H1 (cell line): ENCODE data around the gene UBE2D4. TPM values are rescaled to one million over a fixed set of nuclear protein-coding genes. Genes with fewer than 3 reads are reported as not detected.
"Not testable (repeated sequence)": the region's sequence is repeated elsewhere in the genome, so short reads cannot be mapped to it uniquely, and the experiment has no call there.

Experiments used
- CTCF ChIA-PET: fragments of 300-600 bp; sonication (Branson Sonifier 250); formaldehyde crosslinking; loops from one replicate; lab custom pipeline; 2021; ENCODE audit not compliant: partially characterized antibody; lab: Charles Lee
- POLR2A ChIA-PET: fragments of 300-600 bp; sonication (Branson Sonifier 250); formaldehyde crosslinking; loops from one replicate; lab custom pipeline; 2021; ENCODE audit warnings: inconsistent platforms; ENCODE audit not compliant: partially characterized antibody; lab: Charles Lee
- DNase-seq, 2 experiments: peaks; one replicate each; pipeline versions ENCODE4 v3.0.0 to v3.0.0-alpha.2; 2010 to 2022; ENCODE audit warnings: low spot score in 2 of 2, low read depth in 1 of 2, mixed read lengths in 1 of 2
- FAIRE-seq: peaks from 2 replicates; lab custom pipeline; 2011; peaks lifted over from hg19 to GRCh38; lab: Jason Lieb, UNC
- H2AFZ ChIP-seq: 2 replicates; pipeline ENCODE4 v1.8.1; 2012; ENCODE audit warnings: low read length, inconsistent platforms
- H2AK5ac ChIP-seq: 2 replicates; pipeline ENCODE4 v1.6.1; 2013; ENCODE audit warnings: low read depth, low read length
- H2BK120ac ChIP-seq: replicated peaks from 2 replicates; pipeline ENCODE3; 2013; ENCODE audit warnings: low read depth, low read length, inconsistent platforms
- H2BK12ac ChIP-seq: 2 replicates; pipeline ENCODE4 v1.6.1; 2013; ENCODE audit warnings: low read depth, low read length
- H2BK15ac ChIP-seq: 2 replicates; pipeline ENCODE4 v1.6.1; 2013; ENCODE audit warnings: low read length
- H2BK20ac ChIP-seq: 2 replicates; pipeline ENCODE4 v1.6.1; 2013; ENCODE audit warnings: low read length
- H2BK5ac ChIP-seq: 2 replicates; pipeline ENCODE4 v1.6.1; 2013; ENCODE audit warnings: low read depth, low read length
- H3K14ac ChIP-seq: 2 replicates; pipeline ENCODE4 v1.6.1; 2013; ENCODE audit warnings: inconsistent platforms; ENCODE audit not compliant: insufficient read length
- H3K18ac ChIP-seq: 2 replicates; pipeline ENCODE4 v1.6.1; 2013; ENCODE audit warnings: low read length; ENCODE audit errors: extremely low read depth
- H3K23ac ChIP-seq: 2 replicates; pipeline ENCODE4 v1.6.1; 2013; ENCODE audit warnings: inconsistent platforms; ENCODE audit not compliant: insufficient read length
- H3K23me2 ChIP-seq: 2 replicates; pipeline ENCODE4 v1.6.1; 2013; ENCODE audit warnings: low read depth, low read length
- H3K27ac ChIP-seq: 2 replicates; pipeline ENCODE4 v1.6.1; 2011; ENCODE audit warnings: low read depth, low read length, inconsistent platforms
- H3K27me3 ChIP-seq, 4 experiments: replicated peaks in 1 of 4; 1 replicate in 1 of 4; 2 replicates in 3 of 4; pipeline versions ENCODE4 v1.6.1 to v1.8.1; 2011 to 2013; ENCODE audit warnings: low read length in 3 of 4, mild to moderate bottlenecking in 3 of 4, inconsistent platforms in 2 of 4, mixed read lengths in 2 of 4, moderate library complexity in 1 of 4; ENCODE audit not compliant: control insufficient read depth in 3 of 4, insufficient read depth in 3 of 4; ENCODE audit errors: extremely low read depth in 1 of 4
- H3K36me3 ChIP-seq, 4 experiments: 2 replicates each; pipeline versions ENCODE4 v1.6.1 to v1.8.1; 2011 to 2013; ENCODE audit warnings: mild to moderate bottlenecking in 4 of 4, low read length in 3 of 4, moderate library complexity in 2 of 4, control low read depth in 1 of 4, inconsistent platforms in 1 of 4; ENCODE audit not compliant: insufficient read depth in 4 of 4, control insufficient read depth in 2 of 4
- H3K4ac ChIP-seq: replicated peaks from 2 replicates; pipeline ENCODE3; 2013; ENCODE audit warnings: low read length, low read depth, mixed read lengths, inconsistent platforms; ENCODE audit not compliant: insufficient read length
- H3K4me1 ChIP-seq, 4 experiments: replicated peaks in 1 of 4; 1 replicate in 1 of 4; 2 replicates in 3 of 4; pipeline versions ENCODE4 v1.6.1 to v1.8.1; 2011 to 2013; ENCODE audit warnings: low read length in 3 of 4, inconsistent platforms in 2 of 4, mixed read lengths in 1 of 4; ENCODE audit not compliant: insufficient read depth in 4 of 4, control insufficient read depth in 3 of 4
- H3K4me2 ChIP-seq, 2 experiments: 2 replicates each; pipeline versions ENCODE4 v1.6.1 to v1.8.1; 2011 to 2013; ENCODE audit warnings: low read depth in 2 of 2, low read length in 2 of 2, control low read depth in 1 of 2, inconsistent platforms in 1 of 2, mild to moderate bottlenecking in 1 of 2; ENCODE audit not compliant: insufficient read depth in 1 of 2
- H3K4me3 ChIP-seq, 4 experiments: fragments of 200-600, 300-600 bp in 1 of 4; sonication (generic), shearing (Covaris generic), sonication (Bioruptor Twin) in 1 of 4; 2 replicates each; pipeline versions ENCODE4 v1.5.1 to v1.8.1; 2011 to 2016; ENCODE audit warnings: low read length in 4 of 4, low read depth in 3 of 4, control low read depth in 2 of 4, inconsistent platforms in 2 of 4, mild to moderate bottlenecking in 2 of 4, mixed read lengths in 1 of 4, moderate library complexity in 1 of 4; ENCODE audit not compliant: insufficient read depth in 2 of 4; ENCODE audit errors: extremely low read depth in 1 of 4
- H3K56ac ChIP-seq: replicated peaks from 2 replicates; pipeline ENCODE3; 2013; ENCODE audit warnings: low read depth, mild to moderate bottlenecking, mixed read lengths, low read length, inconsistent platforms; ENCODE audit not compliant: insufficient read length
- H3K79me1 ChIP-seq: 2 replicates; pipeline ENCODE4 v1.6.1; 2013; ENCODE audit warnings: low read depth, low read length, control low read depth
- H3K79me2 ChIP-seq, 2 experiments: 2 replicates each; pipeline versions ENCODE4 v1.6.1 to v1.8.1; 2012 to 2013; ENCODE audit warnings: low read length in 2 of 2, mild to moderate bottlenecking in 2 of 2, inconsistent platforms in 1 of 2; ENCODE audit not compliant: insufficient read depth in 2 of 2, control insufficient read depth in 1 of 2
- H3K9ac ChIP-seq, 4 experiments: replicated peaks in 1 of 4; 1 replicate in 1 of 4; 2 replicates in 3 of 4; pipeline versions ENCODE4 v1.6.1 to v1.8.1; 2011 to 2013; ENCODE audit warnings: low read depth in 3 of 4, low read length in 3 of 4, control low read depth in 2 of 4, mild to moderate bottlenecking in 2 of 4, moderate library complexity in 2 of 4, inconsistent platforms in 1 of 4; ENCODE audit errors: extremely low read depth in 1 of 4
- H3K9me3 ChIP-seq, 2 experiments: 2 replicates each; pipeline versions ENCODE4 v1.6.1 to v1.8.1; 2012 to 2013; ENCODE audit warnings: mild to moderate bottlenecking in 2 of 2, moderate library complexity in 2 of 2, control low read depth in 1 of 2, inconsistent platforms in 1 of 2, low read depth in 1 of 2, low read length in 1 of 2, mixed read lengths in 1 of 2; ENCODE audit not compliant: insufficient read depth in 2 of 2
- H4K20me1 ChIP-seq, 2 experiments: replicated peaks in 1 of 2; 2 replicates each; pipeline versions ENCODE3 to v1.8.1; 2011 to 2013; ENCODE audit warnings: inconsistent platforms in 2 of 2, low read length in 2 of 2, mild to moderate bottlenecking in 1 of 2; ENCODE audit not compliant: insufficient read depth in 2 of 2, control insufficient read depth in 1 of 2
- H4K5ac ChIP-seq: 2 replicates; pipeline ENCODE4 v1.6.1; 2013; ENCODE audit warnings: low read length, low read depth, mixed read lengths, inconsistent platforms; ENCODE audit not compliant: insufficient read length
- H4K8ac ChIP-seq: 2 replicates; pipeline ENCODE4 v1.8.0; 2013; ENCODE audit warnings: mild to moderate bottlenecking, moderate library complexity, low read length, inconsistent platforms; ENCODE audit not compliant: insufficient read depth; ENCODE audit errors: extremely low read depth
- H4K91ac ChIP-seq: replicated peaks from 2 replicates; pipeline ENCODE3; 2013; ENCODE audit warnings: low read length, mixed read lengths, inconsistent platforms; ENCODE audit not compliant: insufficient read length
- WGBS, 2 experiments: shearing (Covaris generic) in 1 of 2; methylation state at CpG; one replicate each; pipeline versions ENCODE4 v1.1.6 to v1.1.7; 2013 to 2015; ENCODE audit warnings: low lambda C conversion rate in 2 of 2, mixed read lengths in 2 of 2, inconsistent platforms in 1 of 2, low coverage in 1 of 2, missing lambda C conversion rate in 1 of 2; ENCODE audit not compliant: insufficient replicate concordance in 2 of 2, insufficient coverage in 1 of 2, insufficient read length in 1 of 2; ENCODE audit errors: extremely low coverage in 1 of 2, missing lambda C conversion rate in 1 of 2; 5-methylcytosine and 5-hydroxymethylcytosine counted together
- polyA plus RNA-seq, 7 experiments: library from polyadenylated mRNA; depleted of rRNA in 3 of 7; stranded (reverse) in 5 of 7; unstranded in 2 of 7; fragments of >200 nt in 5 of 7; fragments of 200-250 nt in 2 of 7; gene quantifications; 1 replicate in 5 of 7; 2 replicates in 1 of 7; 4 replicates in 1 of 7; pipeline versions ENCODE4 v1.2.1 to v1.2.3, GENCODE V29; 2011 to 2013; ENCODE audit warnings: missing spikeins in 2 of 7, mixed read lengths in 2 of 7
- total RNA-seq: library from RNA; stranded (reverse); fragmentation: NEBNext Ultra II Directional; extraction: Animal tissue kit (Norgen Biotek cat#: 25700); gene quantifications from 2 replicates; pipeline ENCODE4 v1.2.1, GENCODE V29; 2021

The UBE2D4 gene
- total and polyA plus RNA-seq, 2 of the 8 experiments (the other 6 are each of a cell fraction or from before 2014, with no cell fraction given), result 3.4 to 9.4 TPM

GRCh38 chr7:43974725-43975482, 48.7 kb downstream of the UBE2D4 start:
- H2AFZ ChIP-seq, H3K79me1 ChIP-seq, H2BK5ac ChIP-seq, H4K8ac ChIP-seq, H4K5ac ChIP-seq, H3K79me2 ChIP-seq, H3K23ac ChIP-seq, H4K20me1 ChIP-seq, H2BK12ac ChIP-seq, H3K27ac ChIP-seq, DNase-seq, FAIRE-seq, H3K14ac ChIP-seq, H3K4ac ChIP-seq, H3K4me2 ChIP-seq, H2AK5ac ChIP-seq, H3K9ac ChIP-seq, CTCF ChIA-PET, H3K36me3 ChIP-seq, H3K9me3 ChIP-seq, H3K4me1 ChIP-seq, H3K18ac ChIP-seq, H2BK20ac ChIP-seq, H2BK15ac ChIP-seq, H3K4me3 ChIP-seq, H3K23me2 ChIP-seq, H4K91ac ChIP-seq, POLR2A ChIA-PET, H2BK120ac ChIP-seq, H3K27me3 ChIP-seq, H3K56ac ChIP-seq: not testable (repeated sequence)
- 85% methylated on average over 10 of the region's 10 CpGs; no CpG with 5 or more reads in 1 of the 2 experiments for WGBS, 2 experiments
